Hepatocyte (in vitro differentiated cells): ENCODE results near the gene PRKG1. TPM values are rescaled to one million over a fixed set of nuclear protein-coding genes. Genes with fewer than 3 reads are reported as not detected.

ENCODE experiments used
- DNase-seq: peaks from one replicate; pipeline ENCODE4 v3.0.0-alpha.2; 2016; ENCODE audit warnings: low spot score
- H2AFZ ChIP-seq: fragments of 200-600 bp; sonication (generic); 2 replicates; pipeline ENCODE4 v1.6.0; 2016; ENCODE audit warnings: antibody characterized with exemption, mild to moderate bottlenecking
- H3K27ac ChIP-seq: fragments of 200-600 bp; sonication (generic); 2 replicates; pipeline ENCODE4 v1.5.1; 2016; ENCODE audit warnings: mild to moderate bottlenecking
- H3K27me3 ChIP-seq: fragments of 200-600 bp; sonication (generic); 2 replicates; pipeline ENCODE4 v1.6.1; 2016
- H3K36me3 ChIP-seq: fragments of 200-600 bp; sonication (generic); replicated peaks from 2 replicates; pipeline ENCODE4 v1.5.1; 2016; ENCODE audit warnings: low read depth; ENCODE audit not compliant: insufficient read depth
- H3K4me1 ChIP-seq: fragments of 200-600 bp; sonication (generic); 2 replicates; pipeline ENCODE4 v1.5.1; 2016; ENCODE audit warnings: mild to moderate bottlenecking, moderate library complexity; ENCODE audit not compliant: insufficient read depth
- H3K4me2 ChIP-seq: fragments of 200-600 bp; sonication (generic); 2 replicates; pipeline ENCODE4 v1.6.0; 2016
- H3K4me3 ChIP-seq: fragments of 200-600 bp; sonication (generic); 2 replicates; pipeline ENCODE4 v1.5.1; 2016; ENCODE audit warnings: mild to moderate bottlenecking
- H3K79me2 ChIP-seq: fragments of 200-600 bp; sonication (generic); 2 replicates; pipeline ENCODE4 v1.6.0; 2017; ENCODE audit warnings: mild to moderate bottlenecking
- H3K9me2 ChIP-seq: fragments of 200-600 bp; sonication (generic); replicated peaks from 2 replicates; pipeline ENCODE4 v1.6.0; 2017; ENCODE audit warnings: mild to moderate bottlenecking; ENCODE audit not compliant: insufficient read depth
- H3K9me3 ChIP-seq: fragments of 200-600 bp; sonication (generic); 2 replicates; pipeline ENCODE4 v1.5.1; 2016; ENCODE audit warnings: low read depth, mild to moderate bottlenecking
- H4K20me1 ChIP-seq: fragments of 200-600 bp; sonication (generic); 2 replicates; pipeline ENCODE4 v1.6.0; 2016; ENCODE audit warnings: mild to moderate bottlenecking; ENCODE audit not compliant: insufficient read depth, poor library complexity, severe bottlenecking
- CTCF ChIP-seq: fragments of 200-600 bp; sonication (generic); IDR thresholded peaks from 2 replicates; pipeline ENCODE4 v1.5.1; 2016; ENCODE audit warnings: antibody characterized with exemption, mild to moderate bottlenecking; ENCODE audit not compliant: poor library complexity
- EZH2 ChIP-seq: fragments of 200-600 bp; sonication (generic); IDR thresholded peaks from 2 replicates; pipeline ENCODE4 v1.6.1; 2016; ENCODE audit warnings: antibody characterized with exemption, mild to moderate bottlenecking, borderline replicate concordance
- EZH2phosphoT487 ChIP-seq: fragments of 200-600 bp; sonication (generic); IDR thresholded peaks from one replicate; pipeline ENCODE4 v1.6.1; 2018; ENCODE audit warnings: antibody characterized with exemption, mild to moderate bottlenecking, low read depth, moderate library complexity; ENCODE audit not compliant: unreplicated experiment, severe bottlenecking
- WGBS: methylation state at CpG from one replicate; pipeline ENCODE4 v1.1.6; 2016; ENCODE audit warnings: low lambda C conversion rate; ENCODE audit errors: missing lambda C conversion rate; 5-methylcytosine and 5-hydroxymethylcytosine counted together
- polyA plus RNA-seq: library from polyadenylated mRNA; unstranded; fragments of >200 nt; fragmentation: Nextera tagmentation; extraction: Ambion mirVana; gene quantifications from 2 replicates; pipeline ENCODE4 v1.2.1, GENCODE V29; 2016
- total RNA-seq: library from RNA; depleted of rRNA; stranded (reverse); fragments of >200 nt; gene quantifications from 2 replicates; pipeline ENCODE4 v1.2.3, GENCODE V29; 2014

Gene PRKG1
- total and polyA plus RNA-seq, 2 experiments from 2014 or later, result 4.0 to 8.1 TPM

- H4K20me1 ChIP-seq, result no peaks in the 10 kb centered on the region
- no peaks in the 10 kb centered on the region for H3K9me3 ChIP-seq
- TF ChIP-seq EZH2 (no peak), CTCF (no peak), EZH2phosphoT487 (no peak)
- H3K9me2 ChIP-seq, result no peaks in the 10 kb centered on the region
- DNase-seq, result no peak
- H3K27ac ChIP-seq, result no peak overlapping the region
- H3K4me1 ChIP-seq, result no peaks in the 10 kb centered on the region
- no peak overlapping the region for H3K4me3 ChIP-seq
- no peak overlapping the region for H2AFZ ChIP-seq
- H3K36me3 ChIP-seq, result no peaks in the 10 kb centered on the region
- WGBS, result 73% methylated on average over 4 of the region's 4 CpGs
- no peaks in the 10 kb centered on the region for H3K27me3 ChIP-seq
- no peak overlapping the region for H3K4me2 ChIP-seq
- H3K79me2 ChIP-seq, result no peaks in the 10 kb centered on the region
Measured at GRCh38 chr10:52121688-52122087, 1047.4 kb downstream of the PRKG1 start.

GRCh38 chr10:52128056-52128683 lies 1053.9 kb downstream of the PRKG1 start:
- no peak for DNase-seq
- H3K79me2 ChIP-seq, result no peaks in the 10 kb centered on the region
- no peaks in the 10 kb centered on the region for H3K36me3 ChIP-seq
- 79% methylated on average over 8 of the region's 8 CpGs for WGBS
- no peaks in the 10 kb centered on the region for H3K9me2 ChIP-seq
- no peak overlapping the region for H3K4me3 ChIP-seq
- no peaks in the 10 kb centered on the region for H3K9me3 ChIP-seq
- no peaks in the 10 kb centered on the region for H3K27me3 ChIP-seq
- no peak overlapping the region for H3K27ac ChIP-seq
- H3K4me1 ChIP-seq, result no peaks in the 10 kb centered on the region
- H2AFZ ChIP-seq, result no peak overlapping the region
- no peaks in the 10 kb centered on the region for H4K20me1 ChIP-seq
- no peak overlapping the region for H3K4me2 ChIP-seq
- TF ChIP-seq CTCF (no peak), EZH2 (no peak), EZH2phosphoT487 (no peak)

- Histone ChIP-seq H3K27ac (no peak overlapping the region), H3K27me3 (no peaks in the 10 kb centered on the region), H3K4me2 (no peak overlapping the region), H3K9me2 (no peaks in the 10 kb centered on the region), H2AFZ (no peak overlapping the region), H3K9me3 (no peaks in the 10 kb centered on the region), H3K4me3 (no peak overlapping the region), H3K36me3 (no peaks in the 10 kb centered on the region), H3K79me2 (no peaks in the 10 kb centered on the region), H3K4me1 (no peaks in the 10 kb centered on the region), H4K20me1 (no peaks in the 10 kb centered on the region)
- no peak for TF ChIP-seq EZH2phosphoT487
- no peak for TF ChIP-seq CTCF
- TF ChIP-seq EZH2, result no peak
- no peak for DNase-seq
- 93% methylated on average over 3 of the region's 3 CpGs for WGBS
Measured at GRCh38 chr10:52129410-52130178, 1055.3 kb downstream of the PRKG1 start.
